ENCODE results near the gene FAM124A. TPM values are rescaled to one million over a fixed set of nuclear protein-coding genes. Genes with fewer than 3 reads are reported as not detected.

FAM124A gene
- total and polyA plus RNA-seq, 2 of the 8 experiments (the other 6 are each of a cell fraction or from before 2014, with no cell fraction given) = 40.7 to 49.9 TPM

GRCh38 chr13:51222037-51222685, at the start of gene FAM124A (continued):
- TF ChIP-seq SP4 (IDR thresholded peaks at IDR 0.05; ENCODE audit: low read length) = no peak
- no peak for TF ChIP-seq POLR2AphosphoS5 (IDR thresholded peaks at IDR 0.05; ENCODE audit: low read depth, low read length)
- no peak for TF ChIP-seq RFX5 (IDR thresholded peaks at IDR 0.05; ENCODE audit: borderline replicate concordance, low read depth, low read length)
- peak; percentile 87 for TF ChIP-seq BACH1 (IDR thresholded peaks at IDR 0.05; ENCODE audit: low read length)
- TF ChIP-seq MAX (IDR thresholded peaks at IDR 0.05) = peak; percentile 82
- TF ChIP-seq SIX5 (IDR thresholded peaks at IDR 0.05; ENCODE audit: low read depth, low read length) = no peak
- TF ChIP-seq ASH2L (IDR thresholded peaks at IDR 0.05; ENCODE audit: low read length) = no peak
- no peak for TF ChIP-seq HDAC6 (IDR thresholded peaks at IDR 0.05; ENCODE audit: low read depth, low read length)
- TF ChIP-seq GABPA (IDR thresholded peaks at IDR 0.05; ENCODE audit: borderline replicate concordance, insufficient read depth, low read length) = no peak
- TF ChIP-seq SIRT6 (IDR thresholded peaks at IDR 0.05; ENCODE audit: low read length) = no peak
- no peak for TF ChIP-seq EZH2 (IDR thresholded peaks at IDR 0.05; ENCODE audit: low read depth, low read length, severe bottlenecking)
- TF ChIP-seq BCL11A (IDR thresholded peaks at IDR 0.05; ENCODE audit: low read depth in 2 of 2, low read length in 2 of 2) = no peak
- no peak for TF ChIP-seq NRF1 (IDR thresholded peaks at IDR 0.05; ENCODE audit: low read depth, low read length)
- TF ChIP-seq FOSL1 (IDR thresholded peaks at IDR 0.05; ENCODE audit: insufficient read depth, low read depth, low read length) = no peak
- peak in 1 of 2 experiments; percentile 42; a peak in 2 of 3 replicates for TF ChIP-seq POLR2A (IDR thresholded peaks at IDR 0.05; ENCODE audit: control extremely low read depth in 1 of 2, low read depth in 2 of 2, low read length in 2 of 2)
- no peak for TF ChIP-seq ATF3 (IDR thresholded peaks at IDR 0.05; ENCODE audit: insufficient read depth, low read depth, low read length)
- TF ChIP-seq JUN (IDR thresholded peaks at IDR 0.05; ENCODE audit: low read depth, low read length) = no peak
- TF ChIP-seq TEAD4 (IDR thresholded peaks at IDR 0.05; ENCODE audit: low read depth, low read length) = 0 out of 2 replicates have a peak, but pooled peaks have one; percentile 13
- no peak for TF ChIP-seq POU5F1 (IDR thresholded peaks at IDR 0.05; ENCODE audit: low read depth, low read length)
- TF ChIP-seq CEBPB (IDR thresholded peaks at IDR 0.05; ENCODE audit: low read depth, low read length) = no peak
- TF ChIP-seq MAFK (IDR thresholded peaks at IDR 0.05; ENCODE audit: low read depth, low read length) = no peak
- TF ChIP-seq CTBP2 (IDR thresholded peaks at IDR 0.05; ENCODE audit: borderline replicate concordance, insufficient read depth, insufficient read length, low read length) = no peak
- TF ChIP-seq KDM4A (IDR thresholded peaks at IDR 0.05; ENCODE audit: low read depth, low read length, severe bottlenecking) = peak; percentile 93
- peak in 1 of 2 experiments; percentile 84; a peak in 2 of 4 replicates for TF ChIP-seq HDAC2 (IDR thresholded peaks at IDR 0.05; ENCODE audit: borderline replicate concordance in 1 of 2, low read depth in 2 of 2, low read length in 2 of 2)
- no peak; the same call in 1 of the 2 replicates for TF ChIP-seq CREB1 (IDR thresholded peaks at IDR 0.05)

All from H1 (cell line).